ENCODE measurements around the gene FAM240A. TPM values are rescaled to one million over a fixed set of nuclear protein-coding genes. Genes with fewer than 3 reads are reported as not detected.
A peak's percentile ranks its signal among the peaks of the same experiment; 100 is the strongest.

The FAM240A gene
- polyA plus RNA-seq, 6 donors from 2014 or later = not detected

GRCh38 chr3:46648096-46648495, 35.8 kb downstream of the FAM240A start:
- DNase-seq (no peak), ATAC-seq (ENCODE audit: low read depth in 2 of 2) (no peak)
- H3K27ac Mint-ChIP-seq = no peak overlapping the region
- peaks cover 18 to 30% (median 21%) of the 10 kb centered on the region in 3 donors for H3K27me3 Mint-ChIP-seq
- H3K36me3 Mint-ChIP-seq = peaks cover 5 to 19% of the 10 kb centered on the region in 2 donors
- H3K4me3 Mint-ChIP-seq = no peak overlapping the region
- no peaks in the 10 kb centered on the region for H3K4me1 Mint-ChIP-seq
- H3K9me3 Mint-ChIP-seq = peaks cover 0 to 17% (median 10%) of the 10 kb centered on the region in 7 donors

GRCh38 chr3:46649436-46649835, 37.1 kb downstream of the FAM240A start:
- no peaks in the 10 kb centered on the region for H3K4me1 Mint-ChIP-seq
- peaks cover 0 to 17% (median 8%) of the 10 kb centered on the region in 7 donors for H3K9me3 Mint-ChIP-seq
- peaks cover 5 to 19% of the 10 kb centered on the region in 2 donors for H3K36me3 Mint-ChIP-seq
- no peak overlapping the region for H3K27ac Mint-ChIP-seq
- no peak for ATAC-seq (ENCODE audit: low read depth in 2 of 2)
- H3K4me3 Mint-ChIP-seq = no peak overlapping the region
- peaks cover 18 to 30% (median 19%) of the 10 kb centered on the region in 3 donors for H3K27me3 Mint-ChIP-seq
- no peak for DNase-seq

GRCh38 chr3:46651084-46651483, 38.8 kb downstream of the FAM240A start:
- Mint-ChIP-seq H3K36me3 (peaks cover 5 to 19% of the 10 kb centered on the region in 2 donors), H3K4me1 (peaks cover 0 to 11% (median 3%) of the 10 kb centered on the region in 3 donors), H3K9me3 (peaks cover 0 to 26% (median 10%) of the 10 kb centered on the region in 7 donors), H3K27ac (no peak overlapping the region), H3K4me3 (no peak overlapping the region), H3K27me3 (peaks cover 16 to 30% (median 20%) of the 10 kb centered on the region in 3 donors)
- DNase-seq (no peak), ATAC-seq (ENCODE audit: low read depth in 2 of 2) (no peak)

- no peak for DNase-seq
- no peak for ATAC-seq (ENCODE audit: low read depth in 2 of 2)
- peaks cover 0 to 26% (median 10%) of the 10 kb centered on the region in 7 donors for H3K9me3 Mint-ChIP-seq
- peaks cover 3 to 23% (median 13%) of the 10 kb centered on the region in 3 donors for H3K27me3 Mint-ChIP-seq
- peaks cover 5 to 19% of the 10 kb centered on the region in 2 donors for H3K36me3 Mint-ChIP-seq
- H3K4me1 Mint-ChIP-seq = peaks cover 0 to 12% (median 3%) of the 10 kb centered on the region in 3 donors
- H3K27ac Mint-ChIP-seq = peak overlapping the region in 2 of 6 donors; percentile 1 to 7
- no peak overlapping the region for H3K4me3 Mint-ChIP-seq
These were observed 42.9 kb downstream of the FAM240A start for GRCh38 chr3:46655271-46655670.

- Mint-ChIP-seq H3K27ac (no peak overlapping the region), H3K36me3 (peaks cover 5 to 6% of the 10 kb centered on the region in 2 donors), H3K27me3 (peaks cover 3 to 15% (median 10%) of the 10 kb centered on the region in 3 donors), H3K9me3 (peaks cover 0 to 14% (median 6%) of the 10 kb centered on the region in 7 donors), H3K4me3 (no peak overlapping the region), H3K4me1 (peaks cover 2 to 20% (median 15%) of the 10 kb centered on the region in 3 donors)
- no peak for ATAC-seq (ENCODE audit: low read depth in 2 of 2)
- DNase-seq = no peak
These were observed 44.6 kb downstream of the FAM240A start for GRCh38 chr3:46656778-46657556.

DNA sequence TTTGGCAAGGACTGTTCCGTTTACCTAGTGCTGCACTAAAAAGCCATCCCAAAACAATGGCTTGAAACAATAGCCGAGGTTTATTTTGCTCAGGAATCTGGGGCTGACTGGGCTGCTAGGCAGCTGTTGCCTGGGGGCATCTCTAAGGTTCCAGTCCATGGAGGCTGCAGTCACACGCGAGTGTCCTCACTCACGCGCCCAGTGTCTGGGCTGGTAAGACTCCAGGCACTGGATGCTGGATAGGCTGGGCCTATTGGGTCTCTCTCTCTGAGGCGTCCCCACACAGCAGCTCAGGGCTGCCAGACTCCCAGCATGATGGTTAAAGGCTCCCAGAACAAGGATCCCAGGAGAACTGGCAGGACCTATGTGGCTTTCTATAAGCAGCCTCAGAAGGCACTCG, 47.0 kb downstream of the FAM240A start:
- H3K4me1 Mint-ChIP-seq = peaks cover 5 to 20% (median 15%) of the 10 kb centered on the region in 3 donors
- peaks cover 0 to 9% (median 2%) of the 10 kb centered on the region in 7 donors for H3K9me3 Mint-ChIP-seq
- peaks cover 9 to 21% (median 12%) of the 10 kb centered on the region in 3 donors for H3K27me3 Mint-ChIP-seq
- peak overlapping the region in 2 of 6 donors; percentile 6 to 23 for H3K27ac Mint-ChIP-seq
- no peaks in the 10 kb centered on the region for H3K36me3 Mint-ChIP-seq
- ATAC-seq (ENCODE audit: low read depth in 2 of 2) = no peak
- no peak overlapping the region for H3K4me3 Mint-ChIP-seq
- no peak for DNase-seq

DNA sequence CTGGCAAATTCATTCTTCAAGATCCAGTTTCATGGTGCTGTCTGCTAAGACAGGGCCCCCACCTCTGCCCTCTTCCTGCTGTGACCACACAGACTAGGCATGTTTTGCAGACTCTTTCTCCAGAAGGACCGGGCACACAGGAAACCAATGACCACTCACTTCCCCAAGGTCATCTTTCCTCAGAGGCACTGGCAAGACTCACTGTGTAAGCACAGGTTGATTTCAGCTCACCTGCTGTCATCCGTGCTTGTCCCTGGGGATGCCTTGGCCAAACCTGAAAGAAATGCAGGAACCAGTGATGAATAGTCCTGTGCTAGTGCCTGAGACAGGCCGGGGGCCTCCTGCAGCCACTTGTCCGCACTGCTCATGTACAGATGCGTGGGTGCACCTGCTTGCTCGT, 47.7 kb downstream of the FAM240A start:
- no peaks in the 10 kb centered on the region for H3K36me3 Mint-ChIP-seq
- H3K27me3 Mint-ChIP-seq = peaks cover 7 to 21% (median 12%) of the 10 kb centered on the region in 3 donors
- no peak overlapping the region for H3K4me3 Mint-ChIP-seq
- peaks cover 5 to 20% (median 15%) of the 10 kb centered on the region in 3 donors for H3K4me1 Mint-ChIP-seq
- ATAC-seq (ENCODE audit: low read depth in 2 of 2) (no peak), DNase-seq (no peak)
- H3K9me3 Mint-ChIP-seq = peaks cover 0 to 8% (median 2%) of the 10 kb centered on the region in 7 donors
- peak overlapping the region in 1 of 6 donors; percentile 51 for H3K27ac Mint-ChIP-seq

DNA sequence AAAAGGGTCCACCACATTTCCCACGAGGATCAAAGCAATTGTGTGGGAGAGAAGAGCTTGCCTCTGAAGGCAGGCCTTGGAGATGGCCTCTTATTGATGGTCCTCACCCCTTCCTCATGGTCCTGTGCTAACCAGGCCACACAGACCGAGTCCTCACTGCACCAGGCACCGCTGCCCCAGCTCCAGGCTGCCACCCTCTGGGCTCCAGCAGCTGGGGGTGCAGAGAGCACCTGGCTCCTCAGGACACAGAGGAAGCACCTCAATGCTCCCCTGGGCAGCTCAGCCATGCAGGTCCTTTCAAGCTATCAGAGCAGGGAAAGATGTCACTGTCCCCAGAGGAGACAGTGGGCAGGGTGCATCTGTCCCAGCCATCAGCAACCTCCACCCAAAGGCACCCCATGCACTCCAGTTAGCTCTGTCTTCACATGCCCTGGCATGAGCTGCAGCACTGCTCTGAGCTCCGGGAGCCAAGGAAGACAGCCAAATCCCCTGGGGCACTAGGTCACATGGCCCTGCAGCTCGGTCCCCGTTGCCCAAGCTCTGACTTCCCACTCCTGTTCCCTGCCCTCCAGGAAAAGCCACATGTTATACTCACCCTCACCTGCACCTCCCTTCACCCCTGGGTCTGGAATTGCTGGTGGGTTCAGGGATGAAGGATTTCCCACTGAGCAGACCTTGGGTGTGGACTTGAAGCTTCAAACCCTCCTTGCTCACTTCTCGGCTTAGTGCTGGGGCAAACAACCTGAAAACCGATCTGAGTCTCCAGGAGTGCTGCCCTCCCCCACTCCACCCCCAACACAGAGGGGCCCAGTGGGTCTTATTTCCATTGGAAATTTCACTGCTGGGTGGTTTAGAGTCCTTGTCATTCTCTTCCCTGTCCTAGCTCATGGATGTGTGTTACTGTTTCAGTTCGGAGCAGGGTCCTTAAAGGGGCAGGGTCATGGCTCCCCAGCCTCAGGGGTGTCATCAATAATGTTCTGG, 48.5 kb downstream of the FAM240A start:
- no peak overlapping the region for H3K4me3 Mint-ChIP-seq
- peaks cover 5 to 12% (median 12%) of the 10 kb centered on the region in 3 donors for H3K4me1 Mint-ChIP-seq
- peaks cover 0 to under 1% (median 0%) of the 10 kb centered on the region in 7 donors for H3K9me3 Mint-ChIP-seq
- no peak for DNase-seq
- peak in 1 of 2 donors; percentile 20 for ATAC-seq (ENCODE audit: low read depth in 2 of 2)
- H3K27me3 Mint-ChIP-seq = peaks cover 7 to 21% (median 12%) of the 10 kb centered on the region in 3 donors
- no peak overlapping the region for H3K27ac Mint-ChIP-seq
- H3K36me3 Mint-ChIP-seq = no peaks in the 10 kb centered on the region

DNA sequence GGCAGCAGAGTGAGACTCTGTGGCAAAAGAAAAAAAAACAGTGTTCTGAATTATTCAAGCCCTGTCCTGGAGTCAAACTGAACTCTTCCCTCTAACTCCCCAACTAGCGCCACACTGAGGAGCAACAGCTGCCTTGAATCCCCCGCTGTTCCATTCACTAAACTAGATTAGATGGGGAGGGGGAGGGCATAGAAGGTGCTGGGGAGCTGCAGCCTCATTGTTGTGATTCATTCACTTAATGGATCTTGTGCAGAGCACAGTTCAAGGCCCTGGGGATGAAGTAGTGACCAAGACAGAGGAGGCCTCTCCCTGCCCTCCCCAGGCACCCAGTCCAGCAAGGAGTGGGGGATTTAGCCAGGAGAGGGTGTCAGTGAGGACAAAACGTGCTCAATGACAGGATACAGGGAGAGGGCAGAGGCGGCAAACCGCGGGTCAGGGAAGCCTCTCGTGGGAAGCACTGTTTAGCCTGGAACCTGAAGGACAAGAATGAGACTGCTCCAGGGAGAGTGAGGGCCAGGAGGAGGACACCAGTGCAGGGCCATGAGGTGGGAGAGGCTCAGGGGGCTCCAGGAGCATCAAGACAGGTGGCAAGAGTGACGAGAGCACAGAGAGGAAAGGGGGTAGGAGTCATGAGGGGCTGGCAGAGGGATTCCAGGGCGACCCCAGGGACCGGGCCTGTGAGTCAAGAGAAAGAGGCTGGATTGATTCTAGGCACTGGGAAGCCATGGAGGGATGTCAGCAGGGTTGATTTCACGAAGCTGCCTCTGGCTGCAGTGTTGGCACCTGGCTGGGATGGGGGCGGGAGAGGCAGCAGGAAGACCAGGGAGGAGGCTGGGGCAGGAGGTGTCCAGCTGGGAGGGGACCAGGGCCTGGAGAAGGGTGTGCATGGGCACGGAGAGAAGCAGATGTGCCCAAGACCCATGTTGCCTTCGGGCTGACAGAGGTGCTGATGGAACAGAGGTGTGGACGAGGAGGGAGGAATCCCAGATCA, 49.7 kb downstream of the FAM240A start:
- no peak overlapping the region for H3K27ac Mint-ChIP-seq
- no peaks in the 10 kb centered on the region for H3K9me3 Mint-ChIP-seq
- H3K27me3 Mint-ChIP-seq = peaks cover 3 to 21% (median 12%) of the 10 kb centered on the region in 3 donors
- H3K4me3 Mint-ChIP-seq = no peak overlapping the region
- peaks cover 5 to 12% (median 8%) of the 10 kb centered on the region in 3 donors for H3K4me1 Mint-ChIP-seq
- no peaks in the 10 kb centered on the region for H3K36me3 Mint-ChIP-seq
- DNase-seq (no peak), ATAC-seq (ENCODE audit: low read depth in 2 of 2) (no peak)

DNA sequence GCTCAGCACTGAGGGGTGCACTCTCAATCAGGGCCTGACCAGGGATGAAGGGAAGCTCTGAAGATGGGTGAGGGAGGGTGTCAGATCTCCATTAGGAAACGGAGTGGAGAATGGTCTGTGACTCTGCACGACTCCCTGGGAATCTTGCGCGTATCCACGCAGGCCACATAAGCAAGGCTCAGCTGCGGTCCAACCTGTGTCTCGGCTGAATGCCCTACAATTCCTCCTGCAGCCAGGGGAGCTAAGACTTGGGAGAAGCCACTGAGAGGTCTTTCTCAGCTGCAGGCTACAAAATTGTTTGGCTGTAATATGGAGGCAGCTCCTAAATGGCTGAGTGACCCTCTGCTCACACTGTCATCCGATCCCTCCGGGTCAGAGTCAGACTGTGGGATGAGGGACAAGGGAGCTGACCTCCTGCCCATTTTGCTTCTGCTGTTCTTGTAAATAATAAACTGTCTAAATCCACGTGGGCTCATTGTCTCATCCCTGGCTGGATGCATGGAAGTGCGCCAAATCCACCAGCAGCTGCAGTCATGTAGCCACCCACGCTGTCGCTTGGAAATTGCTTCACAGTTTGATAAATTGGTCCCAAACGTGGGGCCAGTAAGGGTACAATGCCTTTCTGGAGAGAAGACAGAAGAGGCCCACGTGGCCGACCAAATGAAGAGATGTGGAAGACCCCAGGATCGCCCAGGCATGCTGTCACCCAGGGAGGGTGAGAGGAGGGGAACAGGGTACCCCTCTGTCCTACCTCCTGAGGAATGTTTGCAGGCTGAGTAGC, 50.6 kb downstream of the FAM240A start:
- no peak for ATAC-seq (ENCODE audit: low read depth in 2 of 2)
- no peaks in the 10 kb centered on the region for H3K36me3 Mint-ChIP-seq
- H3K27me3 Mint-ChIP-seq = peaks cover 0 to 21% (median 7%) of the 10 kb centered on the region in 3 donors
- H3K4me3 Mint-ChIP-seq = no peak overlapping the region
- peak overlapping the region in 2 of 6 donors; percentile 25 to 53 for H3K27ac Mint-ChIP-seq
- no peak for DNase-seq
- peaks cover 5 to 12% (median 8%) of the 10 kb centered on the region in 3 donors for H3K4me1 Mint-ChIP-seq
- H3K9me3 Mint-ChIP-seq = no peaks in the 10 kb centered on the region

DNA sequence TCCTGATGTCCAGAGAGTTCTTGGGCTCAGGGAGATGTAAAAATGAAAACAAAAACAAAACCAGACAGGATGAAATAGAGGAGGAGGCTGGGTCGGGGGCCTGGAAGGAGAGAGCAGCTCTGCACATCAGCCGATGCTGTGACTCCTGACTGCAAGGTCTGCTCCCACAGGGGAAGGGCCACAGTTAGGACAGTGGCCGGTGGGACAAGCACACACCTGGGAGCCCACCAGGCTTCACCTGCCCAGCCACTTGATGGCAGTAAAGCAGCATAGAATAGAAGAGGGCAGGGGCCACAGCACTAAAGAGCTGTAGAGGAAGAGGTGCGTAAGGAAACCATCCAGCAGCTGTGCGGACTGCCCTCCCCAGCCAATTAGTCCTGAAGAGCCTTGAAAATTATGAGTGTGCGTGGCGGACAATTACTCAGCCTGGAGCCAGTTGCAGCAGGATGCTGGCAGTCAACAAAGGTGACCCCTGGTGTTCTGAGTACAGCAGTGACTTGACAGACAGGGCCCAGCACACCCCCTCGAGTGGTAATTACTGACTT, 51.3 kb downstream of the FAM240A start:
- no peak for ATAC-seq (ENCODE audit: low read depth in 2 of 2)
- Mint-ChIP-seq H3K4me3 (no peak overlapping the region), H3K27me3 (peaks cover 0 to 21% (median 7%) of the 10 kb centered on the region in 3 donors), H3K27ac (peak overlapping the region in 2 of 6 donors; percentile 25 to 53), H3K4me1 (peaks cover 5 to 12% (median 8%) of the 10 kb centered on the region in 3 donors), H3K9me3 (no peaks in the 10 kb centered on the region), H3K36me3 (no peaks in the 10 kb centered on the region)
- DNase-seq = no peak
